Measurements from ENCODE around the gene GLYR1.

Gene GLYR1

GRCh38 chr16:4855371-4855770, 8.3 kb upstream of the GLYR1 start:
- Histone ChIP-seq H4K12ac (ENCODE audit: low read depth, low read length) (no peak overlapping the region), H2BK5ac (ENCODE audit: low read depth, low read length, poor library complexity) (no peak overlapping the region), H3K14ac (ENCODE audit: low read length) (no peak overlapping the region), H3K18ac (ENCODE audit: low read length) (no peak overlapping the region), H3K23ac (ENCODE audit: low read length) (no peak overlapping the region), H3K4me2 (ENCODE audit: low read length) (no peak overlapping the region), H4K8ac (ENCODE audit: low read depth, low read length) (no peak overlapping the region), H3K4ac (ENCODE audit: low read depth, low read length) (no peak overlapping the region), H3K4me3 (ENCODE audit: low read depth, low read length) (no peak overlapping the region), H3K27me3 (ENCODE audit: insufficient read depth, low read length) (no peaks in the 10 kb centered on the region), H2BK120ac (ENCODE audit: insufficient read depth, low read length, poor library complexity) (no peak overlapping the region), H2AK5ac (ENCODE audit: low read length) (no peak overlapping the region), H3K4me1 (ENCODE audit: control insufficient read depth in 1 of 2, insufficient read depth in 2 of 2, low read length in 2 of 2) (peaks cover 0 to under 1% of the 10 kb centered on the region in 2 experiments), H3K9ac (ENCODE audit: low read length) (no peak overlapping the region), H3K79me1 (ENCODE audit: low read length) (no peaks in the 10 kb centered on the region), H2AFZ (ENCODE audit: insufficient read depth, low read length, poor library complexity) (no peak overlapping the region), H3K27ac (ENCODE audit: low read depth, low read length) (no peak overlapping the region), H3K36me3 (ENCODE audit: control insufficient read depth in 1 of 2, insufficient read depth in 2 of 2, low read length in 2 of 2) (peaks cover 38 to 55% of the 10 kb centered on the region in 2 experiments), H2BK12ac (ENCODE audit: low read length) (no peak overlapping the region), H3K79me2 (ENCODE audit: control insufficient read depth, insufficient read depth, low read length, poor library complexity) (peaks cover under 1% of the 10 kb centered on the region), H4K91ac (ENCODE audit: low read depth, low read length) (no peak overlapping the region), H3K9me3 (ENCODE audit: insufficient read depth, low read depth, low read length) (no peaks in the 10 kb centered on the region)
- DNase-seq = no peak
- WGBS (ENCODE audit: extremely low coverage, insufficient coverage, insufficient read length) = no CpG with 5 or more reads among the region's 5 CpGs

GRCh38 chr16:4852221-4852872, 5.3 kb upstream of the GLYR1 start:
- Histone ChIP-seq H4K12ac (ENCODE audit: low read depth, low read length) (no peak overlapping the region), H2BK12ac (ENCODE audit: low read length) (no peak overlapping the region), H3K79me2 (ENCODE audit: control insufficient read depth, insufficient read depth, low read length, poor library complexity) (peaks cover 18% of the 10 kb centered on the region), H2AK5ac (ENCODE audit: low read length) (no peak overlapping the region), H3K36me3 (ENCODE audit: control insufficient read depth in 1 of 2, insufficient read depth in 2 of 2, low read length in 2 of 2) (peaks cover 21 to 35% of the 10 kb centered on the region in 2 experiments), H3K27me3 (ENCODE audit: insufficient read depth, low read length) (no peaks in the 10 kb centered on the region), H3K18ac (ENCODE audit: low read length) (no peak overlapping the region), H4K8ac (ENCODE audit: low read depth, low read length) (no peak overlapping the region), H4K91ac (ENCODE audit: low read depth, low read length) (no peak overlapping the region), H2AFZ (ENCODE audit: insufficient read depth, low read length, poor library complexity) (no peak overlapping the region), H2BK5ac (ENCODE audit: low read depth, low read length, poor library complexity) (no peak overlapping the region), H3K4me2 (ENCODE audit: low read length) (no peak overlapping the region), H3K9ac (ENCODE audit: low read length) (no peak overlapping the region), H3K14ac (ENCODE audit: low read length) (no peak overlapping the region), H3K79me1 (ENCODE audit: low read length) (peaks cover 5% of the 10 kb centered on the region), H2BK120ac (ENCODE audit: insufficient read depth, low read length, poor library complexity) (no peak overlapping the region), H3K23ac (ENCODE audit: low read length) (no peak overlapping the region), H3K27ac (ENCODE audit: low read depth, low read length) (no peak overlapping the region), H3K4ac (ENCODE audit: low read depth, low read length) (no peak overlapping the region), H3K4me1 (ENCODE audit: control insufficient read depth in 1 of 2, insufficient read depth in 2 of 2, low read length in 2 of 2) (peaks cover 4 to 6% of the 10 kb centered on the region in 2 experiments), H3K9me3 (ENCODE audit: insufficient read depth, low read depth, low read length) (no peaks in the 10 kb centered on the region), H3K4me3 (ENCODE audit: low read depth, low read length) (no peak overlapping the region)
- peak in 1 of 2 donors; percentile 6 for DNase-seq
- no CpG with 5 or more reads among the region's 1 CpG for WGBS (ENCODE audit: extremely low coverage, insufficient coverage, insufficient read length)

- Histone ChIP-seq H3K9ac (ENCODE audit: low read length) (no peak overlapping the region), H3K14ac (ENCODE audit: low read length) (no peak overlapping the region), H2BK12ac (ENCODE audit: low read length) (no peak overlapping the region), H3K4ac (ENCODE audit: low read depth, low read length) (peak overlapping the region; percentile 71), H3K23ac (ENCODE audit: low read length) (no peak overlapping the region), H3K36me3 (ENCODE audit: control insufficient read depth in 1 of 2, insufficient read depth in 2 of 2, low read length in 2 of 2) (peaks cover 19 to 23% of the 10 kb centered on the region in 2 experiments), H4K8ac (ENCODE audit: low read depth, low read length) (no peak overlapping the region), H3K4me2 (ENCODE audit: low read length) (no peak overlapping the region), H3K79me1 (ENCODE audit: low read length) (peaks cover 8% of the 10 kb centered on the region), H3K9me3 (ENCODE audit: insufficient read depth, low read depth, low read length) (no peaks in the 10 kb centered on the region), H3K4me3 (ENCODE audit: low read depth, low read length) (no peak overlapping the region), H3K18ac (ENCODE audit: low read length) (no peak overlapping the region), H2AFZ (ENCODE audit: insufficient read depth, low read length, poor library complexity) (no peak overlapping the region), H3K4me1 (ENCODE audit: control insufficient read depth in 1 of 2, insufficient read depth in 2 of 2, low read length in 2 of 2) (peaks cover 7 to 9% of the 10 kb centered on the region in 2 experiments), H2BK5ac (ENCODE audit: low read depth, low read length, poor library complexity) (no peak overlapping the region), H3K27me3 (ENCODE audit: insufficient read depth, low read length) (no peaks in the 10 kb centered on the region), H4K12ac (ENCODE audit: low read depth, low read length) (no peak overlapping the region), H2BK120ac (ENCODE audit: insufficient read depth, low read length, poor library complexity) (no peak overlapping the region), H2AK5ac (ENCODE audit: low read length) (no peak overlapping the region), H3K27ac (ENCODE audit: low read depth, low read length) (no peak overlapping the region), H4K91ac (ENCODE audit: low read depth, low read length) (no peak overlapping the region), H3K79me2 (ENCODE audit: control insufficient read depth, insufficient read depth, low read length, poor library complexity) (peaks cover 27% of the 10 kb centered on the region)
- DNase-seq = no peak
- WGBS (ENCODE audit: extremely low coverage, insufficient coverage, insufficient read length) = no CpG with 5 or more reads among the region's 3 CpGs
Observed at GRCh38 chr16:4850211-4850610, 3.1 kb upstream of the GLYR1 start.

GRCh38 chr16:4847774-4848587, 893 bp upstream of the GLYR1 start:
- peak overlapping the region; percentile 70 for H3K14ac ChIP-seq (ENCODE audit: low read length)
- H2AK5ac ChIP-seq (ENCODE audit: low read length) = peak overlapping the region; percentile 24
- H4K91ac ChIP-seq (ENCODE audit: low read depth, low read length) = peak overlapping the region; percentile 61
- peaks cover 7 to 9% of the 10 kb centered on the region in 2 experiments for H3K4me1 ChIP-seq (ENCODE audit: control insufficient read depth in 1 of 2, insufficient read depth in 2 of 2, low read length in 2 of 2)
- peak overlapping the region; percentile 92 for H3K4ac ChIP-seq (ENCODE audit: low read depth, low read length)
- no peak overlapping the region for H3K23ac ChIP-seq (ENCODE audit: low read length)
- H3K4me3 ChIP-seq (ENCODE audit: low read depth, low read length) = peak overlapping the region; percentile 87
- peaks cover 12% of the 10 kb centered on the region in 2 experiments for H3K36me3 ChIP-seq (ENCODE audit: control insufficient read depth in 1 of 2, insufficient read depth in 2 of 2, low read length in 2 of 2)
- peak overlapping the region; percentile 75 for H3K27ac ChIP-seq (ENCODE audit: low read depth, low read length)
- peaks cover 8% of the 10 kb centered on the region for H3K79me1 ChIP-seq (ENCODE audit: low read length)
- H2AFZ ChIP-seq (ENCODE audit: insufficient read depth, low read length, poor library complexity) = peak overlapping the region; percentile 77
- no peaks in the 10 kb centered on the region for H3K9me3 ChIP-seq (ENCODE audit: insufficient read depth, low read depth, low read length)
- DNase-seq = peak; percentile 53 to 71
- peak overlapping the region; percentile 86 for H3K9ac ChIP-seq (ENCODE audit: low read length)
- H2BK12ac ChIP-seq (ENCODE audit: low read length) = no peak overlapping the region
- peak overlapping the region; percentile 85 for H3K18ac ChIP-seq (ENCODE audit: low read length)
- H4K8ac ChIP-seq (ENCODE audit: low read depth, low read length) = peak overlapping the region; percentile 73
- H2BK120ac ChIP-seq (ENCODE audit: insufficient read depth, low read length, poor library complexity) = peak overlapping the region; percentile 57
- WGBS (ENCODE audit: extremely low coverage, insufficient coverage, insufficient read length) = no CpG with 5 or more reads among the region's 83 CpGs
- peak overlapping the region; percentile 52 for H2BK5ac ChIP-seq (ENCODE audit: low read depth, low read length, poor library complexity)
- H4K12ac ChIP-seq (ENCODE audit: low read depth, low read length) = peak overlapping the region; percentile 89
- peak overlapping the region; percentile 61 for H3K4me2 ChIP-seq (ENCODE audit: low read length)
- H3K27me3 ChIP-seq (ENCODE audit: insufficient read depth, low read length) = no peaks in the 10 kb centered on the region
- peaks cover 27% of the 10 kb centered on the region for H3K79me2 ChIP-seq (ENCODE audit: control insufficient read depth, insufficient read depth, low read length, poor library complexity)

Measured in trophoblast cell (in vitro differentiated cells and primary cell).